Endothelial cell of umbilical vein (primary cell): ENCODE results near the gene WBP1L.

Experiments
- CTCF ChIP-seq, 2 donors: IDR thresholded peaks; 1 replicate in 1 of 2; 2 replicates in 1 of 2; pipeline ENCODE4 v1.5.1; 2011; ENCODE audit warnings: low read length in 2 of 2, mild to moderate bottlenecking in 2 of 2, moderate library complexity in 2 of 2, control low read depth in 1 of 2, inconsistent platforms in 1 of 2, low read depth in 1 of 2; ENCODE audit not compliant: insufficient read depth in 1 of 2; ENCODE audit errors: extremely low read depth in 1 of 2
- EZH2 ChIP-seq: IDR thresholded peaks from 2 replicates; pipeline ENCODE4 v1.6.1; 2012; ENCODE audit warnings: borderline replicate concordance, low read depth, mild to moderate bottlenecking, moderate library complexity, low read length, inconsistent platforms; ENCODE audit not compliant: severe bottlenecking
- GATA2 ChIP-seq: IDR thresholded peaks from 2 replicates; pipeline ENCODE4 v1.7.0; 2011; ENCODE audit warnings: low read depth, mild to moderate bottlenecking, moderate library complexity, mixed read lengths, low read length; ENCODE audit not compliant: insufficient read length, insufficient read depth
- JUN ChIP-seq: IDR thresholded peaks from 2 replicates; pipeline ENCODE4 v1.6.1; 2011; ENCODE audit warnings: borderline replicate concordance, low read depth; ENCODE audit not compliant: insufficient read length, insufficient read depth
- MAX ChIP-seq: IDR thresholded peaks from 2 replicates; pipeline ENCODE4 v1.6.1; 2011; ENCODE audit not compliant: insufficient read depth, insufficient read length
- MYC ChIP-seq: IDR thresholded peaks from one replicate; pipeline ENCODE4 v1.6.1; 2011; ENCODE audit warnings: mild to moderate bottlenecking, low read depth, low read length
- POLR2A ChIP-seq: IDR thresholded peaks from 2 replicates; pipeline ENCODE4 v1.6.1; 2012; ENCODE audit warnings: low read depth, mild to moderate bottlenecking, control low read depth, low read length
- POLR2AphosphoS5 ChIP-seq: IDR thresholded peaks from 2 replicates; pipeline ENCODE4 v1.6.1; 2012; ENCODE audit warnings: low read depth, mild to moderate bottlenecking, control low read depth, low read length, moderate library complexity; ENCODE audit not compliant: insufficient read depth

GRCh38 chr10:102764470-102765161, 20.9 kb downstream of the WBP1L start:
- no peak for TF ChIP-seq EZH2
- no peak for TF ChIP-seq CTCF (IDR thresholded peaks at IDR 0.05; ENCODE audit: extremely low read depth in 1 of 2, insufficient read depth in 1 of 2, low read depth in 1 of 2, low read length in 2 of 2)
- no peak for TF ChIP-seq POLR2A
- no peak for TF ChIP-seq MAX
- no peak for TF ChIP-seq POLR2AphosphoS5
- no peak for TF ChIP-seq MYC
- TF ChIP-seq JUN: no peak
- TF ChIP-seq GATA2: no peak
